HUES48 (cell line): ENCODE data around the gene CRISPLD2.
A peak's percentile ranks its signal among the peaks of the same experiment; 100 is the strongest.

ENCODE experiments used
- H3K27ac ChIP-seq: one replicate; pipeline ENCODE4 v1.7.0; 2013; ENCODE audit warnings: low read depth, low read length, inconsistent platforms
- H3K27me3 ChIP-seq: 2 replicates; pipeline ENCODE4 v1.6.1; 2013; ENCODE audit warnings: mild to moderate bottlenecking, low read length; ENCODE audit not compliant: control insufficient read depth, insufficient read depth
- H3K36me3 ChIP-seq: 2 replicates; pipeline ENCODE4 v1.6.1; 2013; ENCODE audit warnings: low read length; ENCODE audit not compliant: control insufficient read depth, insufficient read depth
- H3K4me1 ChIP-seq: 2 replicates; pipeline ENCODE4 v1.6.1; 2013; ENCODE audit warnings: mild to moderate bottlenecking, low read length; ENCODE audit not compliant: control insufficient read depth, insufficient read depth
- H3K4me3 ChIP-seq: 2 replicates; pipeline ENCODE4 v1.5.1; 2013; ENCODE audit warnings: mild to moderate bottlenecking, low read depth, low read length
- H3K9ac ChIP-seq: 2 replicates; pipeline ENCODE4 v1.6.1; 2013; ENCODE audit warnings: mild to moderate bottlenecking, low read depth, low read length, moderate library complexity
- H3K9me3 ChIP-seq: 2 replicates; pipeline ENCODE4 v1.6.1; 2013; ENCODE audit warnings: low read length; ENCODE audit not compliant: control insufficient read depth, insufficient read depth

CRISPLD2 gene, protein sequence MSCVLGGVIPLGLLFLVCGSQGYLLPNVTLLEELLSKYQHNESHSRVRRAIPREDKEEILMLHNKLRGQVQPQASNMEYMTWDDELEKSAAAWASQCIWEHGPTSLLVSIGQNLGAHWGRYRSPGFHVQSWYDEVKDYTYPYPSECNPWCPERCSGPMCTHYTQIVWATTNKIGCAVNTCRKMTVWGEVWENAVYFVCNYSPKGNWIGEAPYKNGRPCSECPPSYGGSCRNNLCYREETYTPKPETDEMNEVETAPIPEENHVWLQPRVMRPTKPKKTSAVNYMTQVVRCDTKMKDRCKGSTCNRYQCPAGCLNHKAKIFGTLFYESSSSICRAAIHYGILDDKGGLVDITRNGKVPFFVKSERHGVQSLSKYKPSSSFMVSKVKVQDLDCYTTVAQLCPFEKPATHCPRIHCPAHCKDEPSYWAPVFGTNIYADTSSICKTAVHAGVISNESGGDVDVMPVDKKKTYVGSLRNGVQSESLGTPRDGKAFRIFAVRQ

DNA sequence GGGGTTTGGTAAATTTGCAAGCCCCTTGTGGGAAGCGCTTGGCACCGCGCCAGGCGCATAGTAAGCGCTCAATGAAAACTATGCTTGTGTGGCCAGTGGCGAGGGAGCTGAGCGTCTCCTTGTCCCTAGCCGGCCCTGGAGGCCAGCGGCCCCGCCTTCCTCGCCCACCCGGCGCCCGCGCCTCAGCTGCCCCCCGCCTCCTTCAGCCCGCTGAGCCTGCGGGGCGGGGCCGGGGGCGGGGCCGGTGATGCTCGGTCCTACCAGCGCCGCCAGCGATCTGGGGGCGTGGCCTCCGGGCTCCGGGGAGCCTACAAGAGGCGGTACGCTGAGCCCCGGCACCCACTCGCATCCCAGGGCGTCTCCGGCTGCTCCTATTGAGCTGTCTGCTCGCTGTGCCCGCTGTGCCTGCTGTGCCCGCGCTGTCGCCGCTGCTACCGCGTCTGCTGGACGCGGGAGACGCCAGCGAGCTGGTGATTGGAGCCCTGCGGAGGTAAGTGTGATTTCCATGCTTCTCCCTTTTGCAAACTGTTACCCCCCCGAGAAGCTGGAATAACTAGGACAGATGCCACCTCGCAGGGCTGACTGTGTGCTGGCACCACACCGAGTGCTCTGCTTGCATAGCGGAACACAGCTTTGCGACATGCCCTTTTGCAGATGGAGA, at the start of gene CRISPLD2:
Gene CRISPLD2, plus strand, starts transcription at position 342 of the 661 bp plus-strand sequence. CDS start 18,511 bp downstream, outside the sequence.
- Histone ChIP-seq H3K9ac (no peak within 1 kb of the TSS), H3K4me3 (peak within 1 kb of the TSS; percentile 63), H3K27ac (no peak within 1 kb of the TSS), H3K9me3 (no peaks in the 10 kb centered on the region), H3K27me3 (peaks cover 33% of the 10 kb centered on the region), H3K4me1 (peaks cover 3% of the 10 kb centered on the region; the same call in 1 of the 2 replicates), H3K36me3 (no peaks in the 10 kb centered on the region)

- H3K9ac ChIP-seq = no peak overlapping the region
- H3K27ac ChIP-seq = no peak overlapping the region
- peaks cover 91% of the 10 kb centered on the region for H3K36me3 ChIP-seq
- H3K4me3 ChIP-seq = no peak overlapping the region
- H3K9me3 ChIP-seq = no peaks in the 10 kb centered on the region
- no peaks in the 10 kb centered on the region for H3K4me1 ChIP-seq
- no peaks in the 10 kb centered on the region for H3K27me3 ChIP-seq
These were observed 46.5 kb upstream of the CRISPLD2 start for GRCh38 chr16:84773312-84773711.

DNA sequence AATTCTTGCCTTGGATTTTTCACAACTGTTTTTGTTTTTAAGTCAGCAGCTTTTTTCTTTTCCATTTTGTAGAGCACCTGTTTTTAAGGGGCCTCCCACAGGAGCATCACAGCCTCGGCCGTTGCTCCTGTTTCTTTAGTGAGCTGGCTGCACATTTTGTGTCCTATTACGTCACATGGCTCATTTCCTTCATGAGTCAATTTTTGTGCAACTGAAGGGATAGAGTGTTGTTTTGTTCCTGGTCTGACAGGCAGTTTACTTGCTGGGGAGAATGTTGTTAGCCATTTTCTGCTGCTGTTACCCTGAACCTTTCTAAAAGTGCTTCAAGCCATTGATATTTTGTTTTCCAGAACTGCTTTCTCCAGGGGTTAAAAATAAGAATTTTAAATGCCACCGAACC, 45.0 kb upstream of the CRISPLD2 start:
- Histone ChIP-seq H3K4me1 (no peaks in the 10 kb centered on the region), H3K27me3 (no peaks in the 10 kb centered on the region), H3K36me3 (peaks cover 92% of the 10 kb centered on the region), H3K9me3 (no peaks in the 10 kb centered on the region), H3K9ac (no peak overlapping the region), H3K4me3 (no peak overlapping the region), H3K27ac (no peak overlapping the region)

DNA sequence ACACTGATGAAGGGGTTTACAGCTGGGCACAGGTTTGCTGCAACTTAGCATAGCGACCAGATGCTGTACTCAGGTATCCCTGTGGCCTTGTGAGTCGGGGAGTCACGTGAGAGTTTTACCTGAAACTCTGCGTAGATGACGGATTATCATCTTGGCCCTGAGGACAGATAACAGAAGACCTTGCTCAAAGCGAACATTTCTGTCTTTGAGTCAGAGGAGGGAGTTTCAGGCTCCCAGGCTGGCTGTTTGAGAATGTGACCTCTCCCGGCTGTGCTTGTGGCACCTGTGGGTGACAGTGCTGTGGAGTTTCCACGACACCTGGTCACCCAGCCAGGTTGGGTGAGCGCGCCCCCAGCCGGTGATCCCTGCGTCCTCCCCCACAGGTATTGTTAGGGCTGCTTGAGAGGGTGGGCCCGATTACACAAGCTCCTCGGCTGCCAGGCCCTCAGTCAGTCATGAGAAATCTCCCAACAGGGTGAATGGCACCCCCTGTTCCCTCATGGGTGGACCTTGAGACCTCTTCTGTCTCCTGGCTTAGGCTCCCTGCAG, 44.4 kb upstream of the CRISPLD2 start:
- Histone ChIP-seq H3K9ac (no peak overlapping the region), H3K4me1 (no peaks in the 10 kb centered on the region), H3K36me3 (peaks cover 91% of the 10 kb centered on the region), H3K9me3 (no peaks in the 10 kb centered on the region), H3K4me3 (no peak overlapping the region), H3K27me3 (no peaks in the 10 kb centered on the region), H3K27ac (no peak overlapping the region)

DNA sequence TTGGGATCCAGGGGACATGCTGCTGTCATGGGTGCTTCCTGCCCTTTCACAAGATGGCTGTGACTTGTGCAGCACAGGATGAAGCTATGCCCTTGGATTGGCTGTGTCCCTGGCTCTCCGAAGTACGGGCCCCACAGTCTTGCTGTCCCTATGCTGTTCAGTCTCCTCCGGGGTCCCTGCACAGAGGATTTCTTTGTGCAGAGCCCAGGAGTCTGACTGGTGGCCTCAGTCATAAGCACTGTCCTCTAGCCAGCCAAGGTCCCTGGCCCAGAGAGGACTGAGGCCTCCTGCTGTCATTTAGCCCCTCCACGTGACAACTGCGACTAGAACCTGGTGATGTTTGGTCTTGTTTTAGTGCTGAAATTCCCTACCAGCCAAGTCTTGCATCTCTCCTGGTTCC, 42.4 kb upstream of the CRISPLD2 start:
- H3K9ac ChIP-seq = no peak overlapping the region
- H3K36me3 ChIP-seq = peaks cover 77% of the 10 kb centered on the region
- H3K9me3 ChIP-seq = no peaks in the 10 kb centered on the region
- H3K27ac ChIP-seq = no peak overlapping the region
- no peaks in the 10 kb centered on the region for H3K4me1 ChIP-seq
- H3K27me3 ChIP-seq = no peaks in the 10 kb centered on the region
- H3K4me3 ChIP-seq = no peak overlapping the region

DNA sequence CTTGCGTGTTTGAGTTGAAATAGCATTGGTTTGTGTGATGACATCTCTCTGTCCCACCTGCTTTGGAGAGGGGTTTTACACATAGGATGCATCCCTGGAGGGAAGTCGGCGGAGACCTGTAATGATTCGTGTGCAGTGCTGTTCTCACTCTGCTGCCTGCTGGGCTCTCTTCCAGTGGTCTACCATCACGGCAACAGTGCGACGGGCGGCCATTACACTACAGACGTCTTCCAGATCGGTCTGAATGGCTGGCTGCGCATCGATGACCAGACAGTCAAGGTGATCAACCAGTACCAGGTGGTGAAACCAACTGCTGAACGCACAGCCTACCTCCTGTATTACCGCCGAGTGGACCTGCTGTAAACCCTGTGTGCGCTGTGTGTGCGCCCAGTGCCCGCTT, 41.1 kb upstream of the CRISPLD2 start:
- Histone ChIP-seq H3K36me3 (peaks cover 64% of the 10 kb centered on the region), H3K27ac (no peak overlapping the region), H3K27me3 (no peaks in the 10 kb centered on the region), H3K4me1 (no peaks in the 10 kb centered on the region), H3K4me3 (no peak overlapping the region), H3K9ac (no peak overlapping the region), H3K9me3 (no peaks in the 10 kb centered on the region)

GRCh38 chr16:84780063-84780462, 39.7 kb upstream of the CRISPLD2 start:
- Histone ChIP-seq H3K27me3 (no peaks in the 10 kb centered on the region), H3K9ac (no peak overlapping the region), H3K36me3 (peaks cover 52% of the 10 kb centered on the region), H3K4me3 (no peak overlapping the region), H3K27ac (no peak overlapping the region), H3K9me3 (no peaks in the 10 kb centered on the region), H3K4me1 (no peaks in the 10 kb centered on the region)

DNA sequence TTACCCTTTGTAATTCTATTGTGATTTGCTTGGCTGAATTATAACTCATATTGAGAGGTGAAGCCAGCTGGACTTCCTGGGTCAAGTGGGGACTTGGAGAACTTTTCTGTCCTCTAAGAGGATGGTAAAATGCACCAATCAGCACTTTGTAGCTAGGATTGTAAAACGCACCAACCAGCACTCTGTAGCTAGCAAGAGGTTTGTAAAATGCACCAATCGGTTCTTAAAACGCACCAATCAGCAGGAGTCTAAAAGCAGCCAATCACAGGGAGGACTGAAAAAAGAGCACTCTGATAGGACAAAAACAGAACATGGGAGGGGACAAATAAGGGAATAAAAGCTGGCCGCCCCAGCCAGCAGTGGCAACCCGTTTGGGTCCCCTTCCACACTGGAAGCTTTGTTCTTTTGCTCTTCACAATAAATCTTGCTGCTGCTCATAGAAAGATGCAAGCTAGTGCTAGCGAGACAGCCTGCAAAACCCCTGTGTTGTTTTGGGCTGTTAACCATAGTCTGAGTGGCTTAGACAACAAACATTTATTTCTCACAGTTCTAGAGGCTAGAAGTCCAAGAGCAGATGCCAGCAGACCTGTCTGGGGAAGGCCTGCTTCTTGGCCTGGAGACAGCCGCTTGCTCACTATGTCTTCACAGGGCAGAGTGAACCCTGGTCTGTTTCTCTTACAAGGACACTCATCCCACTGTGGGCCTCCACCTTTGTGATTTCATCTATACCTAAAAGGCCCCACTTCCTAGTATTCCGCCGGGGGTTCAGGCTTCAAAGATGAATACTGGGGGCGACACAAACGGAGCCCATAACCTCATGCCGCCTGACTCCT, 39.0 kb upstream of the CRISPLD2 start:
- no peak overlapping the region for H3K9ac ChIP-seq
- no peaks in the 10 kb centered on the region for H3K9me3 ChIP-seq
- peaks cover 45% of the 10 kb centered on the region for H3K36me3 ChIP-seq
- no peak overlapping the region for H3K4me3 ChIP-seq
- H3K27ac ChIP-seq = no peak overlapping the region
- no peaks in the 10 kb centered on the region for H3K4me1 ChIP-seq
- no peaks in the 10 kb centered on the region for H3K27me3 ChIP-seq

DNA sequence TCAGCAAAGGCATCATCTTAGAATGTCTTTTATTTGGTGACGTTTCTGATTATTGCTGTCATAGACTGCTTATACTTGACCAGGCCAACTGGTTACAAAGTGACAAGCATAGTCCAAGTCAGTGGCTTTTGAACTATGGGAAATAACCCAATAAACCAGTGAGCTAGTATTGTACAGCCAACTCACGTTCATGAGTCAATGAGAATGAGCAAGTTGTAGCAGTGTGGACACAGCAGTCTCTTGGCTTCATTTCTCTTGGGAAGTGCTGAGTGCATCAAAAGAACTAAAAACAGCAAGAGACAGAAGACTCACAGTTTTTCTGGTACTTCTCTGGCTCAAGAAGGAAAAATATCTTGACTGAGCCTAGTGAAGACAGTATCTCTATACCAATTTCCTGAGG, 36.9 kb upstream of the CRISPLD2 start:
- Histone ChIP-seq H3K27me3 (no peaks in the 10 kb centered on the region), H3K36me3 (peaks cover 24% of the 10 kb centered on the region), H3K27ac (no peak overlapping the region), H3K4me3 (no peak overlapping the region), H3K4me1 (no peaks in the 10 kb centered on the region), H3K9ac (no peak overlapping the region), H3K9me3 (no peaks in the 10 kb centered on the region)

- no peaks in the 10 kb centered on the region for H3K27me3 ChIP-seq
- no peaks in the 10 kb centered on the region for H3K9me3 ChIP-seq
- no peak overlapping the region for H3K9ac ChIP-seq
- H3K27ac ChIP-seq = no peak overlapping the region
- no peaks in the 10 kb centered on the region for H3K4me1 ChIP-seq
- no peaks in the 10 kb centered on the region for H3K36me3 ChIP-seq
- H3K4me3 ChIP-seq = no peak overlapping the region
These were observed 33.8 kb upstream of the CRISPLD2 start for GRCh38 chr16:84785843-84786581.
